Activated CD4-positive, alpha-beta T cell treated with anti-CD3 and anti-CD28 coated beads, Interleukin-2, Interleukin-4, amounts not matched to agents 100 ng/mL and 50 ng/mL, durations not matched to agents 16 hours and 8 hours (primary cell): ENCODE data around the gene FAM184A.
"Not testable (repeated sequence)": the region's sequence is repeated elsewhere in the genome, so short reads cannot be mapped to it uniquely, and the experiment has no call there.

ENCODE experiments used
- DNase-seq: peaks from one replicate; pipeline ENCODE4 v3.0.0-alpha.2; 2020; ENCODE audit warnings: low spot score

Gene FAM184A

GRCh38 chr6:119100115-119100514, 21.7 kb upstream of the FAM184A start:
- no peak for DNase-seq

DNA sequence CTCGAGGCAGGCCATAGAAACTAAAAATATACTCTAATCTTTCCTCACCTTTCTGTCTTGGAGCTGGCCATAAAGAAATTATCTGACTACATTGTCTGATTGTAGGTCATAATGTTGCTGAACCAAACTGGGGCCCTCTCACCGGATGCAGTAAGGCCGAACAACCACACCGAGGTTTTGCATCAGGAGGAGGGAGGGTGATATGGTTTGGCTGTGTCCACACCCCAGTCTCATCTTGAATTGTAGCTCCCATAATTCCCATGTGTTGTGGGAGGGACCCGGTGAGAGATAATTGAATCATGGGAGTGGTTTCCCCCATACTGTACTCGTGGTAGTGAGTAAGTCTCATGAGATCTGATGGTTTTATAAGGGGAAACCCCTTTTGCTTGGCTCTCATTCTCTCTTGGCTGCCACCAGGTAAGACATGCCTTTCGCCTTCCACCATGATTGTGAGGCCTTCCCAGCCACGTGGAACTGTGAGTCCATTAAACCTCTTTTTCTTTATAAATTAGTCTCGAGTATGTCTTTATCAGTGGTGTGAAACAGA, 19.4 kb upstream of the FAM184A start:
- not testable (repeated sequence) for DNase-seq

DNA sequence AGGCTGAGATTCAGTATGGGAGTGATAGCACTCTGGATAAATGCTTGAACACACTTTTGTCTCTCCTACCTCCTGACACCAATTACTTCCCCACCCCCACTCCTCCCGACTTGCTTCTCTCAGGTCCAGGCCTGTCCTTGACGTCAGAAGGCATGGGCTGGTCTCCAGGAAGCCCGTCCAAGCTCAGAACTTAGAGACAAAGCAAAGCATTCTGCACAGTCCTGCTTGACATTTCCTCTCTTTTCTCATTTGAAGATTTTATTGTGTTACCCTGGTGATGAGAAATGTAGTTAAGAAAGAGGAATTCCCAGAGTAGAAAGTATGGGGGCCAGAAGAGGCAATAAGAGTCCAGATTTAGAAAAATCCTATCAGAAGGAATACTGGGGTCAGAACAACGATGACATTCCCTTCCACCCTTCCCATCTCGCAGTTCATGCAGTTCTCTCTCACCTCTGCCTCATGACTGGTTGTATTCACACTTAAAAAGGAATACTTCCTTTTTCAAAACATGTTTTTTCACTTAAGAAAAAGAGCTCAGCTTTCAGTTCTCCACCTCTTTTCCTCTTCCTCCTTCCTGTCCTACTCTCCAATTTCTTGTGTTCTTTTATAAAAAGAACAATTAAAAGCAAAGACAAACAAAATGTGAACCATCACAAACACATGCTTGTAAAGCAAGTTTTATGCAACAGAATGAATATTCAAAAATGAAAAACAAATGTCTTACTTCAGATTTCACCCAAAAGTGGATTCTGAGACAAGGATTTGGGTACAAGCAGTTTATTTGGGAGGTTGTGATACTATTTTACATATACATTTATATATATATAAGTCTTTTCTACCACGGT, 18.5 kb upstream of the FAM184A start:
- no peak for DNase-seq

DNA sequence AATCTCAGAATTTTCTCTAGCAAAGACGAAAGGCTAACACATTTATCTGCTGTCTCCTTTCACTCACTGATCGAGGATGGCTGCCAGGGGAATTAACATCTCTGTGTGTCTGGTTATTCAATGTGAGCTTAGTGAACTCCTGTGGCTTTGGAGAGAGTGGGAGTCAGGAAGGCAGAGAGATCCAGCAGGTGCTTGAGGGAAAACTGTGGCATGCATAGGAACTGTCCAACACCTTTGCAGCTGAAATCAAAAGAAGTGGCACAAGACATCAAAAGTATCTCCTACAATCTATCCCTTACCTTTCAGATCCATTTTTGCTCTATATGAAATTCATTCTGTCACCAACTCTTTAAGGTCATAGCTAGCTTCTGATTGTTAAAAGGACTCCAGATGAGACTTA, 11.8 kb upstream of the FAM184A start:
- no peak for DNase-seq

DNA sequence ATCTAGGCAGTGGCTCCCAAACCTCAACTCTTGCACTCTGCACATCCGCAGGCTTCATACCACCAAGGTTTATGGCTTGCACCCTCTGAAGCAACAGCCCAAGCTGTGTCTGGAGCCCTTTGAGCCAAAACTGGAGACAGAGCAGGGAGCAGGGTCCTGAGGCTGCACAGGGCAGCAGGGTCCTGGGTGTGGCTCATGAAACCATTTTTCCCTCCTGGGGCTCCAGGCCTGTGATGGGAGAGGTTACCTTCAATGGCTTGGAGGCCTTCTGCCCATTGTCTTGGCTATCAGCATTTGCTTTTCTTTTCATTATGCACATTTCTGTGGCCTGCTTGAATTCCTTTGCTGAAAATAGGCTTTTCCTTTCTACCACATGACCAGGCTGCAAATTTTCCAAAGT, 6.3 kb upstream of the FAM184A start:
- no peak for DNase-seq

GRCh38 chr6:119083007-119083406, 4.5 kb upstream of the FAM184A start:
- DNase-seq = no peak

DNA sequence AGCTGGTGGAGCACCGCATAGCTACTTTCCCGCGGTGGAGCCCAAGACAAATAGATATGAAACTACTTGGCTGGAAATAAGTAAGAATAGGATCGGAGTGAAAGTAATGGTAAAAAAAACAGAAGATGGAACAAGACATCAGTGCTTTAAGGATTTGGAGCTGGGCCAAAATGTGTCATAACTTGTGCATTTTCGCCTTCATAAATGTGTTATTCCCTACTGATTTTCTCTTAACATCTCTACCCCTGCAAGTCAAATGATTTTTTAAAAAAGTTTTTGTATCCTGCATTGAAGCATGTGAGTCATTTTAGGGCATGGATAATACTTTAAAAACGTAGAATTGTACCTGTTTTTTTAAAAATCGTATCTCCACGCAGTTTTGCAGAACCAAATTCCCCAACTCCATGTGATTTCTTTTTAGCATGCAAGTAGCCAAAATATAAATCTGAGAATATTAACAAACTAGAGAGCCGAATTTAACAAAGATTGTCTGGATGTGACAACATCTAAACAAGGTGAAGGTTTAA, 882 bp upstream of the FAM184A start:
- DNase-seq = no peak

DNA sequence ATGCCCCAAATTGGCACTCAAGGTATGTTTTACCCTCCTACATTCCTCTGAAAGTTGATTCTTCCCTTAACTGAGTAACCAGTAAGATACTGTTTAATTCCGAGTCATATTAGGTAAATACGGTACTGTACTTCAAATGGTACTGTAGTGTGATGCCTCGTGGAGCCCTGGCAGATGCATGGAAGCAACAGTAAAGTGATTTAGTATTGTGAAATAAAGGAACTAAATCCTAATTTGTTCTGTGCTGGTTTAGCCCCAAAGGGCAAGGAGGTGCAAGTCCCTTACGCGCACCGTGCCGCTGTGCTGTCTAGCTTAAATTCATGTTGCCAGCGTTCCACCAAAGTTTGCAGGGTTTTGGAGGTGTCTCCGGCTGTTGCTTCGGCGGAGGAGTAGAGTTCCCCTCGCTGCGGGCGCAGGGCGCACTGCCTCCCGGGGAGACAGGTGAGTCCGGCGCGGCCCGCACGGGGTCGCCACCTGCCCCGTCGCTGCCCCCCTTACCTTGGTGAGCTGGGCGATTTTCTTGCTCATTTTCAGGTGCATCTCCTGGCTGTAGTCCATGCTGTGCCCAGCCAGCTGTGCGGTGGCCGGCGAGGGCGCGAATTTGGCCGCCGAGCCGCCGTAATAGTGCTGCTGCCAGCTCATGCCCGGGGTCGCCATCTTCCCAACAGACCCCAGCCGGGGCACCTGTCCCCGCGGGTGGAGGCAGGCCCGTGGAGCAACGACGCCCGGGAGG, 655 bp downstream of the FAM184A start:
- DNase-seq = peak; percentile 51

- DNase-seq = no peak
These were observed 1.1 kb downstream of the FAM184A start for GRCh38 chr6:119077391-119077642.

DNA sequence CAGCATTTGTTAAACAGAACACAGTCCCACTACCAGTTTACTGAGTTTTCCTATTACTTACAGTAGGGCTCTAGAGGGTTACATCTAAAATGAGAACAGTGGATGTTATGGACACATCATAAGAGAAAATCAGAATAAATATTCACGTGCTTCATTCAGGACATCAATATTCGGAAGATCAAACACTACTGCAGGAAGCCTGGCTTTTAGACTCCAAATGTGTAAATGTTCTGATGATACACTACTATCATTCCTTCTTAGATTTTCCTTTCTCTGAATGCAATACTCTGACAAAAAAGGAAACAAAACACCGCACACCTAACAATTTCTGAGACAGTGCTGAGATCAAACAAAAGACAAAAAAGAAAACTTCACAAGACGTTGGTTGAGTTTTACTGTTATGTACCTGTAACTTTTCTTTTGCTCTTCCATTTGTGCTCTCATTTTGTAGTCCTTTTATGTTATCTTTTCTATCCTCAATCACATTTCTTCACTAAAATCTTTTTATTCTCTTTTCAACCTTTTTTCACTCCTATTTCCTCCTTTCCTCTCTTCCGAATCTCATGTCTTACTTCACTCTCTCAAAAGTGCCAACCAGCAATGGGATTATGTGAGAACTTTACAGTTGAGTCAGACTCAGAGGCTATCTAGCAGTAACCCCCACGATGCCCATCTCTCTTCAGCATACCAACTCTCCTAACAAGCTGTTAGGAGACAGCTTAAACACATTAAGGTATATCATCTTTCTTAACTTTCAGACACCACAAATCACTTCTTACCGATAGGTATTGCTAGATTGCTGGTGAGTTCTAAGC, 1.7 kb downstream of the FAM184A start:
- peak; percentile 43 for DNase-seq

DNA sequence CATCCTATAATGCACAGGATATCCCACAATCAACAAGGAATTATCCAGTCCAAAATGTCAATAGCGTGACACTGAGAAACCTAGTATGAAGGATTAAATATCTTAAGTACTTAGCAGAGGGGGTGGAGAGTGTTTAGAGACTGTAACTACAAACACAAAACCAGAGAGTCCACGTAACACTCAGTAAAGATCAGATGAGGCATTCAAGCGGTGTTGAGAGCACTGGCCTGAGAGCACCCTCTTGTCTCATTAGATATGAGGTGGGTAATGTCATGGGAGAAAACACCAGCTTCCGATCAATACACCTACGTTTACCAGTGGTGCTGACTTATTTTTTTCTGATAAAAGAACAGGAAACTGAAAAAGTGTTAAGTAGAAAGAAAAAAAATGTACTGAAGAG, 2.3 kb downstream of the FAM184A start:
- DNase-seq = no peak

DNA sequence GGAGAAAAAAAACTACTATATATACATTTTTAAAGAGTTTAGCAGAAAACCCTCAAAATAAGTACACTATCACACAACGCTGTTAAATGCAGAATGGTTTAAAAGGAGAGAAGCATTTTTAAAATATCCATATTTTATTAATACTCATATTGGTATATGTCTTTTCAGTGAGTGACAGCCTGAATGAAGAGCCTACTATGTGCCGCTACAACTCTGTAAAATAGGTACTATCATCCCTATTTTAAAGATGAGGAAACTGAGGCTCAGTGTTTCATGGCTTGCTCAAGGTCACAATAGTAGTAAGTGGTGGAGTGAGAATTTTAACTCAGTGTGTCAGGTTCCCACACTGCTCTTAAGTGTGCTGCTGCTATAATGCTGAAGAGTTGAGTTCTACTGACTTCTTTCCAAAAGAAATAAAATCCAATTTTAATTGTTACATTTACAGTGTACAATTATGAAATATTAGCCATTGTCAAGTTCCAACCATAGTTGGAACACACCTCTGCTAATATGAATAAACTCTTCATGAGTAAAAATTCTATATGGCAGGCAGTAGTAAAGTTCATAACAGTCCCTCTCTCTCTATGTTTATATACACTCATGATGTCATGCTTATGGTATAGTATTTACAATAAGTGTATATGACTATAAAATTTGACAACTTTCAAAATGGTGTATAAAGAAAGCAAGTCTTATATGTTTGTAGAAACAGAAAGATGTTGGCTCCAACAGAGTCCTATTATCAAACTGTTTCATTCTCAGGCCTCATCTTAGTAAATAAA, 3.1 kb downstream of the FAM184A start:
- no peak for DNase-seq

DNA sequence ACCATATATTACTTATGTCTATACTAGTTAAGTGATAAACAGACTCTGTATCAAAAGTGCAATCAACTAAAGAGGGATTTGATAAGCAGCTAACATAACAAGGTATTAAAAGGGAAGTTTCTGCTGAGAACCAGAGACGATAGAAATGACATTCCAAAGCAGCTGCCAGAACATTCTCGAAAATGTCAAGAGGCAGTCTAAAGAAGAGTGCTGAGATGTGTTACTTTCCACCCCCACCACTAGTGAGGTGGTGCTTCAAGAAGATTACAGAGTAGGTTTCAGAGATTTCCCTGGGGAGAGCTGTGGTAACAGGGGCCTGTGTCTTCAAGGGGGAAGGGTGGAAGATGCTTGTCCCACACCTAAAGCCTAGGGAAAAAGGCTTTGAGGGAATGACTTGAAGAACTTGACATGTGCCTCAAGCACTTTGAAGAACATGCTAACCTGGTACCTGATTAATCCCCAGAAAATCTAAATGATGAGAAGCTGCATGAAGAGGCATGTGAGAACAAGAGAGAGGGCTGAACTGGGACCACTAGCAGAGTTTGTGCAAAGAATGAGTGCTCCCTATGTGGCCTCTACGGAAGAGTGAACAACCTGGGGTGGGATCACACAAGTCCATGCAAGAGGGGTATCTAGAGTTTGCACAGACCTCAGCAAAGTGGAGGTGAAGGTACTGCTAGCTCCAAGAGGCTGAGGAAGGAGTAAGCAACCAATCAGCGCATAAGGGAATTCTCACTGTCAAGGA, 5.0 kb downstream of the FAM184A start:
- DNase-seq = no peak

GRCh38 chr6:119071576-119071975, 6.9 kb downstream of the FAM184A start:
- no peak for DNase-seq

GRCh38 chr6:119067091-119067490, 11.4 kb downstream of the FAM184A start:
- DNase-seq = no peak

GRCh38 chr6:119066517-119066916, 11.9 kb downstream of the FAM184A start:
- DNase-seq = no peak

DNA sequence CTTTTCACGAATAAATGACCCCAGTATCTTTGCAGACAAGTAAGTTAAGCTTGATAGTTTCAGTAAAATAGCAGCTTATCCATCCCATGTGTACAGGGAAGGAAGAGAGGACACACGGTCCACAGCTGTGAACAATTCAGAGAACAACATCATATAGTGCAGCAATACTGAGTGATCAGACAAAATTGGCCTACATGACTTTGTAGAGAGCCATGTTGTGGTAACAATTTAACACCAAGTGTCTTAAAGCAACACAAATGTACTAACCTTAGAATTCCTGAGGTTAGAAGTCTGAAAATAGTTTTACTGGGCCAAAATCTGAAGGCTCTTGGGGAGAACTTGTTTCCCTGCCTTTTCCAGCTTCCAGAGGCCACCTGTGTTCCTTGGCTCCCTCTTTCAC, 12.5 kb downstream of the FAM184A start:
- no peak for DNase-seq

GRCh38 chr6:119065382-119065781, 13.1 kb downstream of the FAM184A start:
- no peak for DNase-seq

GRCh38 chr6:119063491-119063890, 15.0 kb downstream of the FAM184A start:
- no peak for DNase-seq

DNA sequence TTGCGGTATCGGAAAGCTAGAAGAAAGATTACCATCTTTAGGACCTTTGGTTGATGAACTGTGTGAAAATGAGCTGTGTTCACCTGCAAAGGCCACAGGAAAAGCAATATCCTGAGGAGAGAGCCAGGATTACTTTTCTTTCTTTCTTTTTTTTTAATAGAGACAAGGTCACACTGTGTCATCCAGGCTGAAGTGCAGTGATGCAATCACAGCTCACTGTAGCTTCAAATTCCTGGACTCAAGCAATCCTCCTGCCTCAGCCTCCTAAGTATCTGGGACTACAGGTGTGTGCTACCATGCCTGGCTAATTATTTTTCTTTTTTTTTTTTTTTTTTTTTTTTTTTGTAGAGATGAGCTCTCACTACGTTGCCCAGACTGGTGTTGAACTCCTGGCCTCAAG, 17.2 kb downstream of the FAM184A start:
- no peak for DNase-seq
